ENCODE measurements around the gene ZC2HC1C.
"Not testable (repeated sequence)": the region's sequence is repeated elsewhere in the genome, so short reads cannot be mapped to it uniquely, and the experiment has no call there.

ZC2HC1C gene

GRCh38 chr14:75059642-75060041, 9.8 kb upstream of the ZC2HC1C start:
- DNase-seq = no peak

GRCh38 chr14:75060420-75060819, 9.0 kb upstream of the ZC2HC1C start:
- no peak for DNase-seq

DNA sequence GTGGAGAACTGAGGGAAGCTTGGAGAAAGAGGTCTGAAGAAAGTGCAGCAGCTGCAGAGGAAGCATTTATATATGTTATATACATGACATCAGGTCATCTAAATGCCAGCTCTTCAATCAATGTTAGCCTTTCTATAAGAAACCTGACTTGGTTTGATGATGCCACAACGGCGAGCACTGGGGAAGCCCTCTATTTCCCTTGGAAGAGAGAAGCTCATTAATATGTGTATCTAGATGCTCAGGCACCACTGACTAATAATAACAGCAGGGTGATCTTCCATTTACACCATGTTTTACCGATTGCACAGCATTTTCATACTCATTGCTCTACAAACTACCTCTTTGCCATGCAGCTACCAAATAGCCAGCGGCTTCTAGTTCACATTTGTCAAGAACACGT, 6.4 kb upstream of the ZC2HC1C start:
- peak in 1 of 5 experiments; percentile 12 for DNase-seq

DNA sequence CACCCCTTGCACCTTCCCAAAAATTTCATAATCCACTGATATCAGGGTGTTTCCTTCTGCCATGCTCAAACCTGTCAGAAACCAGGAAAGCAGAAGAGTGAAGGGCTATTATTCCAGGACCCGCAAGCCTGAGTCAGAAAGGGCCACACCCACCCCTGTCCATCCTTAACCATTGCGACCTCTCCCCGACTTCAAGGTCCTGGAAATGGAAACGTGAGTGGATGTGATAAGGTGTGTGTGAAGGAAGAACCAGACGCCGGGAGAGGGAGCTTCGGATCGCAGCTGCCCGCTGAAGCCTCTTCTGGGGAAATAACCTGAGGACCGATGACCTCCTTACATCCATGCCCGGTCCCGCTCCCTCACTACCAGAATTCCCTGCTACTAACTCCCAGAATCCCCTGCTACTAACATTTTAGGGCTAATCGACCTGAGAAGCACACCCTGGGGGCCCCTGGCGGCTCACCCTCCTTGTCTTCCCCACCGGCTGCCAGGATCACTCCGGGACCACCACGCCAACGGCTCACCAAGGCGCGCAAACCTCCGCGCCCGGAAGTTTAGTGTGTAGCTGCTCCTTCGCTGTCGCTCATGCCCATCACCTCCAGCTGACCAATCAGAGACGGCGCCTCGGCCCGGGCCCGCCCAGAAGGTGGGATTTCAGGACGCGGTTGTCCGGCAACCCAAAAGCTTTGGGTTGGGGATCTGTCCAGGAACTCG, 5.8 kb upstream of the ZC2HC1C start, which contains the start of gene ACYP1:
ACYP1 (minus strand) TSS at position 534 of the 714 bp plus-strand sequence; CDS start at position 63, 471 bp downstream.
- DNase-seq = peak; percentile 74 to 90 (median 83)

- no peak for DNase-seq
Observed at GRCh38 chr14:75064205-75064567, 5.3 kb upstream of the ZC2HC1C start.

DNA sequence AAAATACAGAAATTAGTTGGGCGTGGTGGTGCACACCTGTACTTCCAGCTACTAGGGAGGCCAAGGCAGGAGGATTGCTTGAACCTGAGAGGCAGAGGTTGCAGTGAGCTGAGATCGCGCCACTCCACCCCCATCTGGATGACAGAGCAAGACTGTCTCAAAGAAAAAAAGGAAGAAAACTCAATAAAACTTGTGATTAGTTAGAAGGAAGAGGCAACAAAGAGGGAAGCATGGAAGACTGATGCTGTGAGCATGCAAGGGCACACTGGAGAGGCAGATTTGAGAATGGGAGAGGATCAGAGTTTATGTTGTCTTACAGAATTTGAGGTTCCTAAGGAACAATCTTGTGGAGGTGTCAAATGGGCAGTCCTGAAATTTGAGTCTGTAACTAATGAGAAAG, 2.8 kb upstream of the ZC2HC1C start:
- no peak for DNase-seq

- no peak for DNase-seq
Observed at GRCh38 chr14:75067212-75067611, 2.2 kb upstream of the ZC2HC1C start.

GRCh38 chr14:75067765-75068164, 1.7 kb upstream of the ZC2HC1C start:
- not testable (repeated sequence) for DNase-seq

- no peak for DNase-seq
Observed at GRCh38 chr14:75068294-75069120, 934 bp upstream of the ZC2HC1C start.

DNA sequence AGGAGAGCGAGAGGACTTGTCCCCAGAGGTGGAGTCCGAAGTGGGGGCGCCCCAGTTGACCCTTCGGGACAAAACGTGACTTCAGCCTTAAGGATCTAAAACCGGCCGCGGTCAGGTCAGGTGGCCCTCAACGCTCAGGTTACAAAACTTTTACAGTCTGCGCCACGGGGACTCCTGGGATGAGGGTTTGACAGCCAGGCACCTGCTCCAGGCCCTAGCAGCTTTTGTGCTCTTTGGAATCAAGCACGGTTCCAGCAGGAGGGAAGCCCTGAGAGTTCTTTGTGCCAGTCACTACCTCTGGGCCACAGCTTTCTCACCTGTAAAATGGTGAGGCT, 337 bp downstream of the ZC2HC1C start:
- DNase-seq = no peak

GRCh38 chr14:75070383-75070782, 942 bp downstream of the ZC2HC1C start:
- DNase-seq = no peak

GRCh38 chr14:75077794-75078193, 8.4 kb downstream of the ZC2HC1C start:
- DNase-seq = no peak

- no peak for DNase-seq
Observed at GRCh38 chr14:75079521-75079920, 10.1 kb downstream of the ZC2HC1C start.

DNA sequence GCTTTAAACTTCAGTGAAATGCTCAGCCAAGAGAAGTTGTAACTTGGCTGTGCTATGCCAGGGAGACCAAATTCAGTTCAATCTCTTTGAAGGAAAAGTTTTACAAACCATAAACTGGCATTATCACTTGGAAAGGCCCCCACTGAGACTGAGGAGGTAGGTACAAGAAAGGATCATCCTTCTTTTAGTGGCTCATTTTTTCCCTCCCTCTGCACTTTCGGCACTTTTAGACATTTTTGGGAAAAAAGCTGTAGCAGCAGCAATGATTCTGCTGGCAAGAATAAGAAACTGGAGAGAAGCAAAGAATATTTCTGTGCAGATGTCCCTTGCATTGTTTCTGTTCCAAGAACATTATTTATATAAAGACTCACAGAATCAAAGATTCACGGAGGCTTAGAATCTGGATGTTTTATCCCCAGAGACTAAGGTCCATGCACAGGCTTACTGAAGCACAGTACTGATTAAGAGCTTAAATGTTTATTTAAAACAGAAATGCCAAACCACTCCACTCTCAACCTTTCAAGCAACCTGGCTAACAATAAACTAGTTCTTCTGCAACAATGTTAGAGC, 12.3 kb downstream of the ZC2HC1C start:
- no peak for DNase-seq

- DNase-seq = no peak
Observed at GRCh38 chr14:75083271-75083670, 13.8 kb downstream of the ZC2HC1C start.

- no peak for DNase-seq
Observed at GRCh38 chr14:75084513-75084912, 15.1 kb downstream of the ZC2HC1C start.

GRCh38 chr14:75088153-75088552, 18.7 kb downstream of the ZC2HC1C start:
- DNase-seq = no peak

DNA sequence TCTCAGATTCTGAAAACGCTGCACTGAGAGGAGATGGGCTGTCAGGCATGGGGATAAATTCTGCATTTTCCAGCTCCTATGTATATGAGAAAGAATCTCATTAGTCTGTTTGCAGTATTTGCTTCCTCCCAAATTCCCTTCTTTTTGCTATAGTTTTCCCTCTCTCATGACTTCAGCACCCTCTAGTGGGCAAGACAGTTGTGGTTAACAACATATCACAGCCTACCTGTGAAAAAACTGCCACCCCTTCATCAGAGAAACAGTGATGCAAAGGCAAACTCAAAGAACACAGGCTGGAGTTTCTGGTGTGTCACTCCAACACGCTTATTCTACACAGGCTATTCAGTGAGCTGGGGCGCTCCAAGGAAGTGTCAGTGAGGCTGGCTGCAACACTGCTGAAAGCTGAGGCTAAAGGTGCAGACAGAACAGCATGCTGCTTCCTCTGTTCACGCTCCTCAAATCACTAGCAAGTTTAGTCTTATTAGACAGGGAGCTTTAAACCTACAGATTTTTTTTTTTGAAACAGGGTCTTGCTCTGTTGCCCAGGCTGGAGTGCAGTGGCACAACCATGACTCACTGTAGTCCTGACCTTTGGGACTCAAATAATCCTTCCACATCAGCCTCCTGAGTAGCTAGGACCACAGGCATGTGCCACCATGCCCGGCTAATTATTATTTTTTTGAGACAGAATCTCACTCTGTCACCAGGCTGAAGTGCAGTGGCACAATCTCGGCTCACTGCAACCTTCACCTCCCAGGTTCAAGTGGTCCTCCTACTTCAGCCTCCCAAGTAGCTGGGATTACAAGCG, 19.3 kb downstream of the ZC2HC1C start:
- DNase-seq = peak in 2 of 5 experiments; percentile 15 to 49

- DNase-seq = no peak
Observed at GRCh38 chr14:75090353-75090752, 20.9 kb downstream of the ZC2HC1C start.

DNA sequence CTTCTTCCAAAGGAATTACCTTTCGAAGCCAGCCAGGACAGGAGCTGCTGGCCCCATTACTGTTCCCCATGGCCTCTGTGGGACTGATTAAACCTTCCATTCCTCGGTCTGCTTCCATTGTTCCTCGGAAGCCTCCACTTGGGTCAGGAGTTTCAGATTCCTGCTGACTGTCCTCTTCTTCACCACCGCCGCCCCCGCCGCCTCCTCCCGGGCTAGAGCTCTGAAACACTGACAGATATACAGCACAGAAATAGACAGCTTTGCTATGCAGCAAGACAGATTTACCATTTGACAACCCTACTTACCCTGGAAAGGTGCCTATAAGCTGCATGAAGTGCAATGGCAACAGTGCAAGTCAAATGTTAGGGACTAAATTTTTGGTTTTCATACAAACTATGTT, 21.8 kb downstream of the ZC2HC1C start:
- DNase-seq = no peak

GRCh38 chr14:75092698-75093097, 23.3 kb downstream of the ZC2HC1C start:
- DNase-seq = no peak

DNA sequence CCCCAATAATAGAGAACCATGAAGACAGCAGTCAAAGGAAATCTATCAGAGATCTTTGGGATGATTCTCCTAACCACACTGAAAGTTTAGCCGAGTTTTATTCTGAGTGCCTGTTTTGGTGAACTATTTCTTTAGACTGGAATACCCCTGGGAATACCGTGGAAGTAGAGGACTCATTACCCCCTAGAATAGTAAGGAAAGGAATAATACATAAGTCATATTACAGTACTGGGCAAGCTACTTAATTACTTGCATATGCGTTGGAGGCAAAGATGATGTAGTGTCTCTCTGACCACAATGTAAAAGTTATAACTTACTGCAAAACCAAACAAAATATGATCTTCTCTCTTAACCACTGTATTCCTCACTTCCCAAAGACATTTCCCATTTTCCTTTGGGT, 25.5 kb downstream of the ZC2HC1C start:
- DNase-seq = no peak

DNA sequence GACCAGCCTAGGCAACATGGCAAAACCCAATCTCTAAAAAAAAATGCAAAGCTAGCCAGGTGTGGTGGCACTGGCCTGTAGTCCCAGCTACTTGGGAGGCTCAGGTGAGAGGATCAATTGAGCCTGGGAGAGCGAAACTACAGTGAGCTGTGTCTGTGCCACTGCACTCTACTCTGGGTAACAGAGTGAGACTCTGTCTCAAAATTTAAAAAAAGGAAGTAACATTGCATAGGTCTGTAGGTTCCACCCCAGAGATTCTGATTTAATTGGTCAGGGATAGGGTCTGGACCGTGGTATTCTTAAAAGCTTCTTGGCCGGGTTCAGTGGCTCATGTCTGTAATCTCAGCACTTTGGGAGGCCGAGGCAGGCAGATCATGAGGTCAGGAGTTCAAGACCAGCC, 26.2 kb downstream of the ZC2HC1C start:
- DNase-seq = no peak
